Dermis microvascular lymphatic vessel endothelial cell (primary cell): ENCODE data around the gene ATP1A1. TPM values are rescaled to one million over a fixed set of nuclear protein-coding genes. Genes with fewer than 3 reads are reported as not detected.

Experiments
- DNase-seq, 2 donors: peaks; one replicate each; pipeline versions ENCODE4 v3.0.0 to v3.0.0-alpha.2; 2010; ENCODE audit warnings: low read depth in 2 of 2
- total RNA-seq: library from RNA; depleted of rRNA; stranded (reverse); fragments of >200 nt; gene quantifications from 2 replicates; pipeline ENCODE4 v1.2.1, GENCODE V29; 2014

Gene ATP1A1
- total RNA-seq, 1 donor from 2014 or later, result 191 TPM

- no peak for DNase-seq
Measured at GRCh38 chr1:116370181-116370580, 2.9 kb upstream of the ATP1A1 start.

GRCh38 chr1:116371752-116372151, 1.3 kb upstream of the ATP1A1 start:
- DNase-seq, result no peak

- no peak for DNase-seq
Measured at GRCh38 chr1:116372191-116372590, 853 bp upstream of the ATP1A1 start.

GRCh38 chr1:116373431-116374352, 648 bp downstream of the ATP1A1 start:
- peak in 1 of 2 donors; percentile 55 for DNase-seq

GRCh38 chr1:116374353-116375147, 1.5 kb downstream of the ATP1A1 start:
- peak in 1 of 2 donors; percentile 20 for DNase-seq

- peak in 1 of 2 donors; percentile 57 for DNase-seq
Measured at GRCh38 chr1:116375148-116375886, 2.3 kb downstream of the ATP1A1 start.

GRCh38 chr1:116375887-116376728, 3.1 kb downstream of the ATP1A1 start:
- DNase-seq, result peak in 1 of 2 donors; percentile 85

- DNase-seq, result peak; percentile 56 to 87
Measured at GRCh38 chr1:116376729-116377086, 3.7 kb downstream of the ATP1A1 start.

GRCh38 chr1:116377541-116378529, 4.8 kb downstream of the ATP1A1 start:
- peak; percentile 48 to 96 for DNase-seq

GRCh38 chr1:116379057-116379630, 6.1 kb downstream of the ATP1A1 start:
- peak in 1 of 2 donors; percentile 29 for DNase-seq

- peak in 1 of 2 donors; percentile 43 for DNase-seq
Measured at GRCh38 chr1:116379674-116380498, 6.8 kb downstream of the ATP1A1 start.

- DNase-seq, result peak; percentile 52 to 93
Measured at GRCh38 chr1:116380499-116381242, 7.6 kb downstream of the ATP1A1 start.

- no peak for DNase-seq
Measured at GRCh38 chr1:116382321-116382720, 9.3 kb downstream of the ATP1A1 start.

- DNase-seq, result no peak
Measured at GRCh38 chr1:116382857-116383483, 9.9 kb downstream of the ATP1A1 start.

- DNase-seq, result no peak
Measured at GRCh38 chr1:116386042-116386441, 13.0 kb downstream of the ATP1A1 start.

- no peak for DNase-seq
Measured at GRCh38 chr1:116387551-116387950, 14.5 kb downstream of the ATP1A1 start.

- DNase-seq, result no peak
Measured at GRCh38 chr1:116388122-116388521, 15.1 kb downstream of the ATP1A1 start.
